Ovary (tissue), 9 donors: ENCODE measurements around the gene DAAM1. TPM values are rescaled to one million over a fixed set of nuclear protein-coding genes. Genes with fewer than 3 reads are reported as not detected.

ENCODE experiments used
- DNase-seq, 5 donors: peaks; one replicate each; pipeline ENCODE4 v3.0.0-alpha.2; 2019 to 2020
- H3K27ac ChIP-seq, 2 donors: fragments of 200-600 bp; one replicate each; pipeline versions ENCODE4 v1.5.1 to v1.8.0; 2019 to 2022
- H3K27me3 ChIP-seq: fragments of 200-600 bp; one replicate; pipeline ENCODE4 v1.8.0; 2022
- H3K36me3 ChIP-seq: fragments of 200-600 bp; sonication (generic); one replicate; pipeline ENCODE4 v1.5.1; 2019
- H3K4me1 ChIP-seq: one replicate; pipeline ENCODE4 v1.8.1; 2013; ENCODE audit warnings: mild to moderate bottlenecking, moderate library complexity; ENCODE audit not compliant: insufficient read depth
- H3K4me3 ChIP-seq: fragments of 200-600 bp; sonication (generic); one replicate; pipeline ENCODE4 v1.5.1; 2017
- H3K9me3 ChIP-seq, 2 donors: fragments of 200-600 bp in 1 of 2; sonication (generic) in 1 of 2; one replicate each; pipeline versions ENCODE4 v1.5.1 to v1.8.1; 2013 to 2019; ENCODE audit warnings: mild to moderate bottlenecking in 1 of 2, moderate library complexity in 1 of 2
- CTCF ChIP-seq, 3 donors: fragments of 450-650 bp in 2 of 3; fragments of 200-600 bp in 1 of 3; IDR thresholded peaks; one replicate each; pipeline versions ENCODE4 v1.5.1 to v1.8.0; 2016 to 2022; ENCODE audit warnings: antibody characterized with exemption in 3 of 3, mild to moderate bottlenecking in 1 of 3
- EP300 ChIP-seq: sonication (generic); formaldehyde crosslinking; IDR thresholded peaks from one replicate; pipeline ENCODE4 v1.6.1; 2017; ENCODE audit warnings: antibody characterized with exemption
- POLR2A ChIP-seq: fragments of 450-650 bp; IDR thresholded peaks from one replicate; pipeline ENCODE4 v1.6.1; 2017; ENCODE audit warnings: antibody characterized with exemption, mild to moderate bottlenecking, moderate library complexity
- WGBS, 3 donors: extraction: QIAGEN DNeasy Blood & Tissue Kit in 1 of 3; methylation state at CpG; one replicate each; pipeline versions ENCODE4 v1.1.5 to v1.1.7; 2013 to 2017; 5-methylcytosine and 5-hydroxymethylcytosine counted together
- intact Hi-C, 4 donors: fragments of 100-400 bp; cut with DNase I; formaldehyde crosslinking; loops; one replicate each; pipeline versions ENCODE4 v1.11.0 to v1.15.1; 2022 to 2023
- polyA plus RNA-seq, 2 donors: library from polyadenylated mRNA; stranded (reverse); fragments of 200-250 nt in 1 of 2; fragments of 350-450 nt in 1 of 2; fragmentation: Illumina TruSeq in 1 of 2; extraction: RNeasy Lipid Tissue Mini Kit (QIAGEN cat#74804) in 1 of 2; gene quantifications; one replicate each; pipeline ENCODE4 v1.2.3, GENCODE V29; 2013 to 2014
- total RNA-seq, 7 donors: library from RNA; depleted of rRNA in 2 of 7; stranded (reverse); fragments of >200 nt in 2 of 7; fragmentation: NEBNext Ultra II Directional in 3 of 7; extraction: Animal tissue kit (Norgen Biotek cat#: 25700) in 3 of 7; gene quantifications; one replicate each; pipeline versions ENCODE4 v1.1.0 to v1.2.4, GENCODE V29; 2016 to 2023
- donor health status: DM: no; HTN: no; CAD: no; lungs with moderate emphysema.
- donor health status: DM: no; HTN: no; CAD: no.
- donor health status: Bipolar disorder and iron deficiency.
- donor health status: DM: yes; HTN: yes; CAD: no.
- donor health status: DM: no; HTN: no; CAD: no.
- donor health status: DM: yes; HTN: yes; CAD: no.

DAAM1 gene
- total and polyA plus RNA-seq, 9 donors, result 19.0 to 83.3 (median 35.3) TPM

GRCh38 chr14:59356767-59357166, 168.3 kb downstream of the DAAM1 start:
- H3K36me3 ChIP-seq, result no peaks in the 10 kb centered on the region
- no peak for TF ChIP-seq EP300
- no peak for TF ChIP-seq POLR2A
- no peak for TF ChIP-seq CTCF (IDR thresholded peaks at IDR 0.05)
- H3K27me3 ChIP-seq, result no peaks in the 10 kb centered on the region
- 88 to 94% (median 94%) methylated on average over 3 of the region's 3 CpGs for WGBS, 3 donors
- no peaks in the 10 kb centered on the region for H3K9me3 ChIP-seq
- H3K4me3 ChIP-seq, result no peak overlapping the region
- H3K4me1 ChIP-seq, result peaks cover 9% of the 10 kb centered on the region
- intact Hi-C loops, result no loop called here
- no peak for DNase-seq
- no peak overlapping the region for H3K27ac ChIP-seq

GRCh38 chr14:59358102-59358501, 169.6 kb downstream of the DAAM1 start:
- whole genome bisulfite sequencing, 3 donors, result 64 to 89% (median 84%) methylated on average over 1 of the region's 1 CpG
- TF ChIP-seq EP300 (no peak), POLR2A (no peak), CTCF (IDR thresholded peaks at IDR 0.05) (no peak)
- peak in 1 of 5 donors; percentile 25 for DNase-seq
- peaks cover 9% of the 10 kb centered on the region for H3K4me1 ChIP-seq
- H3K27ac ChIP-seq, result no peak overlapping the region
- H3K9me3 ChIP-seq, result no peaks in the 10 kb centered on the region
- no peaks in the 10 kb centered on the region for H3K36me3 ChIP-seq
- no peak overlapping the region for H3K4me3 ChIP-seq
- no peaks in the 10 kb centered on the region for H3K27me3 ChIP-seq
- intact Hi-C loops, result no loop called here

GRCh38 chr14:59358784-59359183, 170.3 kb downstream of the DAAM1 start:
- Histone ChIP-seq H3K27me3 (no peaks in the 10 kb centered on the region), H3K4me3 (no peak overlapping the region), H3K36me3 (no peaks in the 10 kb centered on the region), H3K9me3 (no peaks in the 10 kb centered on the region), H3K27ac (no peak overlapping the region), H3K4me1 (peaks cover 9% of the 10 kb centered on the region)
- DNase-seq, result no peak
- 89 to 96% (median 94%) methylated on average over 1 of the region's 1 CpG for WGBS, 3 donors
- intact Hi-C loops, result no loop called here
- TF ChIP-seq POLR2A (no peak), CTCF (IDR thresholded peaks at IDR 0.05) (no peak), EP300 (no peak)

- no peak for TF ChIP-seq POLR2A
- no peak for TF ChIP-seq CTCF (IDR thresholded peaks at IDR 0.05)
- no peak for TF ChIP-seq EP300
- intact Hi-C loops, result no loop called here
- 54 to 56% (median 55%) methylated on average over 4 of the region's 4 CpGs for WGBS, 3 donors
Observed at GRCh38 chr14:59359431-59360124, 171.1 kb downstream of the DAAM1 start.

More at GRCh38 chr14:59359431-59360124, 171.1 kb downstream of the DAAM1 start:
- H3K27me3 ChIP-seq, result no peaks in the 10 kb centered on the region
- no peak overlapping the region for H3K27ac ChIP-seq
- no peak overlapping the region for H3K4me3 ChIP-seq
- no peak for DNase-seq
- no peaks in the 10 kb centered on the region for H3K36me3 ChIP-seq
- H3K4me1 ChIP-seq, result peaks cover 9% of the 10 kb centered on the region
- H3K9me3 ChIP-seq, result no peaks in the 10 kb centered on the region
